ENCODE measurements around the gene HSD17B12.

DNA sequence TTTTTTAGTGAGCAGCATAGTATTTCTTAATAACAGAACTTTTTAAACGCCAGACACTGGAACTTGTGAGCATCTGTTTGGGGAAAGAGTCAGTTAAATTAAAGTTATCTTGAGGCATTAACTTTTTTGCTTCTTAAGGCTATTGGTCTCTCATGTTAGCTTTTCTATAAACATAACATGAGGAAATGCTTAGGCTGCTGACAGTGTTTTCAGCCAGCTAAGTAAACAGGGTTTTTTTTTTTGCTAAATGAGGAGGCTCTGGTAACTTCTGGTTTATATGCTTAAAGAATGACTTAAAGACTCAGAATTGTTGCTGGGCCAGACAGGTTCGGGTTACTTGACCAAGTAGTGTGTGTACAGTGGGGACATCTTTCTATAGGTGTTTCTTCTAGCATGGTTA is 104.3 kb downstream of the HSD17B12 start:
- TF ChIP-seq, protein P1, sequence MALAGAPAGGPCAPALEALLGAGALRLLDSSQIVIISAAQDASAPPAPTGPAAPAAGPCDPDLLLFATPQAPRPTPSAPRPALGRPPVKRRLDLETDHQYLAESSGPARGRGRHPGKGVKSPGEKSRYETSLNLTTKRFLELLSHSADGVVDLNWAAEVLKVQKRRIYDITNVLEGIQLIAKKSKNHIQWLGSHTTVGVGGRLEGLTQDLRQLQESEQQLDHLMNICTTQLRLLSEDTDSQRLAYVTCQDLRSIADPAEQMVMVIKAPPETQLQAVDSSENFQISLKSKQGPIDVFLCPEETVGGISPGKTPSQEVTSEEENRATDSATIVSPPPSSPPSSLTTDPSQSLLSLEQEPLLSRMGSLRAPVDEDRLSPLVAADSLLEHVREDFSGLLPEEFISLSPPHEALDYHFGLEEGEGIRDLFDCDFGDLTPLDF (CRISPR knock-in tag; IDR thresholded peaks at IDR 0.05) = no peak
- no peak for TF ChIP-seq ZNF263 (CRISPR knock-in tag; IDR thresholded peaks at IDR 0.05)
- TF ChIP-seq RAD21 (CRISPR knock-in tag; IDR thresholded peaks at IDR 0.05) = no peak
- TF ChIP-seq, protein P2, sequence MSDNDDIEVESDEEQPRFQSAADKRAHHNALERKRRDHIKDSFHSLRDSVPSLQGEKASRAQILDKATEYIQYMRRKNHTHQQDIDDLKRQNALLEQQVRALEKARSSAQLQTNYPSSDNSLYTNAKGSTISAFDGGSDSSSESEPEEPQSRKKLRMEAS (IDR thresholded peaks at IDR 0.05) = no peak
- TF ChIP-seq, protein P3, sequence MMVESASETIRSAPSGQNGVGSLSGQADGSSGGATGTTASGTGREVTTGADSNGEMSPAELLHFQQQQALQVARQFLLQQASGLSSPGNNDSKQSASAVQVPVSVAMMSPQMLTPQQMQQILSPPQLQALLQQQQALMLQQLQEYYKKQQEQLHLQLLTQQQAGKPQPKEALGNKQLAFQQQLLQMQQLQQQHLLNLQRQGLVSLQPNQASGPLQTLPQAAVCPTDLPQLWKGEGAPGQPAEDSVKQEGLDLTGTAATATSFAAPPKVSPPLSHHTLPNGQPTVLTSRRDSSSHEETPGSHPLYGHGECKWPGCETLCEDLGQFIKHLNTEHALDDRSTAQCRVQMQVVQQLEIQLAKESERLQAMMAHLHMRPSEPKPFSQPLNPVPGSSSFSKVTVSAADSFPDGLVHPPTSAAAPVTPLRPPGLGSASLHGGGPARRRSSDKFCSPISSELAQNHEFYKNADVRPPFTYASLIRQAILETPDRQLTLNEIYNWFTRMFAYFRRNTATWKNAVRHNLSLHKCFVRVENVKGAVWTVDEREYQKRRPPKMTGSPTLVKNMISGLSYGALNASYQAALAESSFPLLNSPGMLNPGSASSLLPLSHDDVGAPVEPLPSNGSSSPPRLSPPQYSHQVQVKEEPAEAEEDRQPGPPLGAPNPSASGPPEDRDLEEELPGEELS (CRISPR knock-in tag; IDR thresholded peaks at IDR 0.05) = no peak
- TF ChIP-seq, protein P4, sequence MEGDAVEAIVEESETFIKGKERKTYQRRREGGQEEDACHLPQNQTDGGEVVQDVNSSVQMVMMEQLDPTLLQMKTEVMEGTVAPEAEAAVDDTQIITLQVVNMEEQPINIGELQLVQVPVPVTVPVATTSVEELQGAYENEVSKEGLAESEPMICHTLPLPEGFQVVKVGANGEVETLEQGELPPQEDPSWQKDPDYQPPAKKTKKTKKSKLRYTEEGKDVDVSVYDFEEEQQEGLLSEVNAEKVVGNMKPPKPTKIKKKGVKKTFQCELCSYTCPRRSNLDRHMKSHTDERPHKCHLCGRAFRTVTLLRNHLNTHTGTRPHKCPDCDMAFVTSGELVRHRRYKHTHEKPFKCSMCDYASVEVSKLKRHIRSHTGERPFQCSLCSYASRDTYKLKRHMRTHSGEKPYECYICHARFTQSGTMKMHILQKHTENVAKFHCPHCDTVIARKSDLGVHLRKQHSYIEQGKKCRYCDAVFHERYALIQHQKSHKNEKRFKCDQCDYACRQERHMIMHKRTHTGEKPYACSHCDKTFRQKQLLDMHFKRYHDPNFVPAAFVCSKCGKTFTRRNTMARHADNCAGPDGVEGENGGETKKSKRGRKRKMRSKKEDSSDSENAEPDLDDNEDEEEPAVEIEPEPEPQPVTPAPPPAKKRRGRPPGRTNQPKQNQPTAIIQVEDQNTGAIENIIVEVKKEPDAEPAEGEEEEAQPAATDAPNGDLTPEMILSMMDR (CRISPR knock-in tag; IDR thresholded peaks at IDR 0.05) = no peak
- no peak for TF ChIP-seq EZH2 (conservative IDR thresholded peaks at IDR 0.05; ENCODE audit: low read depth, low read length)
